DMS114 treated with DMSO at 0.1 percent for 48 hours (cell line): ENCODE data around the gene RETREG1.
"Not testable (repeated sequence)": the region's sequence is repeated elsewhere in the genome, so short reads cannot be mapped to it uniquely, and the experiment has no call there.

Source experiments
- DNase-seq: peaks from one replicate; lab custom pipeline; 2025; ENCODE audit not compliant: unreplicated experiment; lab: John Stamatoyannopoulos, UW

RETREG1 gene

DNA sequence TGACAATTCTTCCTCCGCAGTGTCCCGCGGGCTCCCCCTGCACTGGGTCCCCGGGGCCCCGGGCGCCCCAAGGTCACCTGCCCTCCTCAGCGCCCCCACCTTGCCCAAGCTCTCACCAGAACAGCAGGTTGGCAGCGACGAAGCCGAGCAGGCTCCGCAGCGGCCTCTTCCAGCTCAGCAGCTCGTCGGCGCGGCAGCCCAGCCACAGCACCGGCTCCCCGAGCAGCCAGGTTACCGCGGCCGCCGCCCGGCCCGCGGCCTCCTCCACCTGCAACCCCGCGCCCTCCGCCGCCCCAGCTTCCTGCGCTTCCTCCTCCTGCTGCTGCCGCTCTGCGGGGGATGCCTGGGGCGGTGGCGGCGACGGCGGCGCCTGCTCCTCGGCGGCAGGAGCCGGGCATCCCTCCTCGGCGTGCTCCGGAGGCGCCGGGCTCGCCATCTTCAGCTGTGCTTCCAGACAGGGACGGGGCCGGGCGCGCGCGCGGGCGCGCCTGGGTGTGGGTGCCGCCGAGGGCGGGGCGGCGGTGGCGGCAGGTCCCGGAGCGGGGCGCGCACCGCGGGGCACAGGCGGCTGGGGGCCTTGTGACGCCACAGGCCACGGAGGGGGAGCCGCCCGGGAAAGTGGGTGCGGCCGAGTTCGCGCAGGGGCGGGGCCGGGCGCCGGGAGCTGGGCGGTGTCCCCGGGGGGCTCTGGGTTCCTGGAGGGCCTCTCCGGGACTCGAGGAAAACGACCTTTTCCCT, at the start of gene RETREG1:
Gene RETREG1 (minus strand): TSS at position 462 of the 738 bp plus-strand sequence. CDS start 26 bp downstream, at position 436.
- DNase-seq, result no peak

DNA sequence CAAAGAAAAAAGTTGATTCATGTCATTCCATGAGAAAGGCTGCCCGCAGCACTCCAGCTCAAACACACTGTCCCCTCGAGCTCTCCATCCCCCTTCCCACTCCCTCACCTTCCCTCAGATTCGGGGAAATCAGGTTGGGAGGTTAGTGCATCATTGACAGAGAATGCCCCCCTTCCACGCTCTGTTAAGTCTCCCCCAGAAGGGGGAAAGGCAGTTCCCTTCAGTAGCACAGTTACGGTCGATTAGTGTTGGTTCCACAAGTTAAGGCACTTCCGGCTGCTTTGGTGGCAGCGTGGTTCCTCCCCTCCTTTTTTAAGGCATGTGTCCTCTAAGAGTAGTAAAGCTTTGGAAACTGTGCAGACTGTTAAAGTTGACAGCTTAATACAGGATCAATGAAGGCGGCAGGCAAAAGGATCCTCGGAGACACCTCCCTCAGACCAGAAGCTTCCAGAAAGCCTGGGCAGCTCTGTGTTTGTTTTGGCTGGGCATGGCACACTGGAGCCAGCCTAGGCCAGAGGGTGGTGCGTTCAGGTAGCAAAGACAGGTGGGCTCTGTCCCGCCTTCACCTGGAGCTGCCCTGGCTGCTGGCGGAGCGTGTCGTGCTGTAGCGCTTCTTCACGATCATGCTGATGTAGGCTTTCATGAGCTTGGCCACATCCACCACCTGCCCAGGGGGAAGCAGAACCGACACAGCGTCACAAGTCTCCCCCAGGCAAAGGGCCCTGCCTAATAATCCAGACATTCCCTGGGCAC, 49.5 kb upstream of the RETREG1 start:
- DNase-seq, result no peak

GRCh38 chr5:16665601-16666000, 48.8 kb upstream of the RETREG1 start:
- DNase-seq, result no peak

GRCh38 chr5:16664368-16664767, 47.6 kb upstream of the RETREG1 start:
- no peak for DNase-seq

- no peak for DNase-seq
Observed at GRCh38 chr5:16663840-16664239, 47.0 kb upstream of the RETREG1 start.

DNA sequence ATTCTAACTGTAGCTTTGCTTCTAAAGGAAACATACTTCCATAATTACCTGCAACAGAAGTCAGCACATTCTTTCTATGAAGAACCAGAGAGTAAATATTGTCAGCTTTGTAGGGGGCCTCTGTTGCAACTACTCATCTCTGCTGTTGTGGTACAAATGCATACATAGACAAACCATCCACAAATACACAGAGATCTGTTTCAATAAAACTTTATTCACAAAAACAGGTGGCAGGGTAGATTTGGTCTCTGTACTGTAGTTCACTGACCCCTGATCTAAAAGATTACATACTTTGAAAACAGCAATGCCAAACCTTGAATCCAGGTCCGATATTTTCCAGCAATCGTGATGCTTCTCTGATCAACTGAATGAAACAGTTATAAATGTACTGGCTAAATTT, 44.9 kb upstream of the RETREG1 start:
- DNase-seq, result no peak

DNA sequence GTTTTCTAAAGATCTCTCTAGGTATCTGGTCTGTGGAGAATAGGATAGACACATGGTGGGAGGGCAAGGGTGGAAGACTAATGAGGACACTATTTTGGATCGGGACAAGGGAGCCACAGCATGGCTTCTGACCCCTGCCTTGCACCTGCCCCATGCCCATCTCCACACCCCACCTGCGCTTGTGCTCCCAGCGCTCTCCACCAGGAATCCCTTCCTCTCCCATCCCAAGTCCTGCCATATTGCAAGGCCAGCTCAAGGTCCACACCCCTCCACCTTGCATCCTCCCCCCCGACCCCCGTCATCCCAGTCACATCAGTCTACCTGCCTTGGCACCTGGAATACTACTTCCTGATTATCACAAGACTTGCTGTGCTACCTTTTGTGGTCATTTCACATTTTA, 44.2 kb upstream of the RETREG1 start:
- DNase-seq, result no peak

DNA sequence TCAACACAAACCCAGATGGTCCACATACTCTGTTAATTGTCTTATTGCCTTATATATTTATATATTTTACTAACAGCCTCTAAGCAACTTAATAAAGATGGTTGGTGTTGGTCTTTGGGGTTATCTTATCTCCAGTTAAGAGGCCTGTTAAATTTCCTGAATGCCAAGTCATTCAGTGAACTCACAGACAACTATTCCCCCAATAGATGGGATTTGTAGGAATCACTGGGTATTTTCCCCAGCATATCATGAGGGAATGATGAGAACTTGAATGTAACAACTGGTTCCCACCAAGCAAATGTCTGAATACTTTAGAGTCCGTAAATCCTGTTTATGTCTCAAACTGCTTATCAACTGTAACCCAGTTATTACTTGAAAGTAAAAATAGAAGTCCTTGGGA, 42.7 kb upstream of the RETREG1 start:
- DNase-seq, result no peak

DNA sequence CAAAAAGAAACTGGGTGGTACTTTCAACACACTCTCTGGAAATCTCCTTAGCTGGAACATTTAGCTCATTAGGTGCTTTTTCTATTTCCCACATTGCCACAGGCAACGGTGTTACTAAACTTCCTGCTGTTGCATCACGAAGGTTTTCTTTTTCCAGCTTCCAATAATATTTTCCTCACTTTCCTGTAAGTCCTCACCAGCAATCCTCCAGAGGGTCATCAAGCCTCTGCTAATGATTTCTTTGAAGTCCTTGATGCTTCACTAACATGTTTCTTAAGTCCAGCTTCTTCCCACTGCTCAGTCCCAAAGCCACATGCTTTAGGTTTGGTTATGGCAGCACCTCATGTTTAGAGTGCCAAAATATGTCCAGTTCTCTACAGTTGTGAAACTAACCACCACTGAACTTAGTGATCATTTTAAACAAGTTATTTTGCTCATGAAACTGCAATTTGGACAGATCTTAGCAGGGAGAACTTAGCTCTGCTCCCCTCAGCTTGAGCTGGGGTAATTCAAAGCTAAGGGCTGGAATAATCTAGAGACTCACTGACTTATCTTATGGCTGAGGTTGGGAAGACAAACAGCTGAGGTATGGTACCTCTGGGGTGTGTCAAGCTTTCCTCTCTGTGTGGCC, 39.9 kb upstream of the RETREG1 start:
- DNase-seq, result no peak

- no peak for DNase-seq
Observed at GRCh38 chr5:16654647-16655334, 38.0 kb upstream of the RETREG1 start.

- DNase-seq, result not testable (repeated sequence)
Observed at GRCh38 chr5:16648739-16649138, 31.9 kb upstream of the RETREG1 start.

DNA sequence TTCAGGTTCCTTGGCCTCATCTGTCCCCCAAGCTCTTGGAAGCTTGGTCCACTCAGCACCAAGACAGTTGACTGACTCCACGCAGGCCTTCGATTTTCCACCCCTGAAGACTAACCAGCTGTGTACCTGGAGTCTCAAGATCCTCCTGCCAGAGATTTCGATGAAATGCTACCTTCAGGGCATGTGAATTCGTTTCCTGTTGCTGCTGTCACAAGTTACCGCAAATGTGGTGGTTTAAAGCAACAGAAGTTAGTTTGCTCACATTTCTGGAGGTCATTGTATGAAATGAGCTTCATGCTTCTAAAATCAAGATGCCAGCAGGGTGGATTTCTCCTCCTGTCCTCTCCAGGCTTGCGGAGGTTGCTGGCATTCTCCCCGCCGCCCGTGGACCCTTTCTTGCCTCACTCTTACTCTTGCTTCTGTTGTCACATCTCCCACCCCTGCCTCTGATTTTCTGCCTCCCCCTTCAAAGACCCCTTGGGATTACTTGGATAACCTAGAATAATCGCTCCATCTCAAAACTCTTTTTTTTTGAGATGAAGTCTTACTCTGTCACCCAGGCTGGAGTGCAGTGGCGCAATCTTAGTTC, 27.6 kb upstream of the RETREG1 start:
- DNase-seq, result no peak

- no peak for DNase-seq
Observed at GRCh38 chr5:16642867-16643266, 26.1 kb upstream of the RETREG1 start.

DNA sequence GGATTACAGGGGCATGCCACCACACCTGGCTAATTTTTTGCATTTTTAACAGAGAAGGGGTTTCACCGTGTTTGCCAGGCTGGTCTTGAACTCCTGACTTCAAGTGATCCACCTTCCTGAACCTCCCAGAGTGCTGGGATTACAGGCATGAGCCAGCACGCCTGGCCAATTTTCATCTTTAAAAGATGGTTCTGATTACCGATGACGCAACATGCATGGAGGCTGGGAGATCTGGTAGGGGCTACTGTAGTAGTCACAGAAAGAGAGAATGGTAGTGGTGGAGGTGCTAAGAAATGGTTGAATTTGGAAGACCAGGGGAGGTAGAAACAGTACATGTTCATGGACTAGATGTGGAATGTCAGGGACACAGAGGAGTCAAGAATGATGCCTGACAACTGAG, 22.4 kb upstream of the RETREG1 start:
- DNase-seq, result no peak

DNA sequence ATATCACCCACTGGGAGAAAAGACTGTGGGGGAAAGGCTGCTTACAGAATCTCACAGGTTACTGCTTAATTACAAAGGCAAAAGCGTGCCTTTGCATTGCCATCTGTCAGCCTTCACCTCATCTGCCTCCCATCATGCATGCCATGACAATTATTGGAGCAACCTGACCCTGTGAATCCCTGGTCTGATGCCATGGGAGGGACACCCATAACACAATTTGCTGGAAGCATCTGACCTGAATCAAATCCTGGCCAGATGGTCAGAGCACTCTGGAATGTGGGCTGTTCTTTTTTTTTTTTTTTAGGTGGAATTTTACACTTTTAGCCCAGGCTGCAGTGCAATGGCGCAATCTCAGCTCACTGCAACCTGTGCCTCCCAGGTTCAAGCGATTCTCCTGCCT, 11.6 kb upstream of the RETREG1 start:
- no peak for DNase-seq

GRCh38 chr5:16626696-16627264, 10.0 kb upstream of the RETREG1 start:
- no peak for DNase-seq

GRCh38 chr5:16625096-16625495, 8.3 kb upstream of the RETREG1 start:
- no peak for DNase-seq

DNA sequence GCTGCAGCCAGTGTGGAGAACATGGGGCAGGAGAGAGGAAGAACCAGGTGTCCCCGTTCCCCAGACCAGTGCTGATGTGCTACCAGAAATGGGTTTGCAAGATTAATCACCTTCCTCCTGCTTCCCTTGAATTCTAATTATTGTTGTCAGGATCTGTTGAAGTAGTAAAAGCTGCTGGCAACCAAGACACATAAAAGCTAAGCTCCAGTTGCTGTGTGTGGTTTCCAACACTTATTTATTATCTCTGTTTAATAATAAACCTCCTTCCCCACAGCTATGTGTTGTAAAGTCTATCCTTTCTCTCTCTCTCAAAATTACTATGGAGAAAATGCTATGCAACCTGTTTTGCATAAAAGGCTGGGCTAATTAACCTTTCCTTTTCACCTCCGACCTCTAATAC, 2.3 kb upstream of the RETREG1 start:
- no peak for DNase-seq

DNA sequence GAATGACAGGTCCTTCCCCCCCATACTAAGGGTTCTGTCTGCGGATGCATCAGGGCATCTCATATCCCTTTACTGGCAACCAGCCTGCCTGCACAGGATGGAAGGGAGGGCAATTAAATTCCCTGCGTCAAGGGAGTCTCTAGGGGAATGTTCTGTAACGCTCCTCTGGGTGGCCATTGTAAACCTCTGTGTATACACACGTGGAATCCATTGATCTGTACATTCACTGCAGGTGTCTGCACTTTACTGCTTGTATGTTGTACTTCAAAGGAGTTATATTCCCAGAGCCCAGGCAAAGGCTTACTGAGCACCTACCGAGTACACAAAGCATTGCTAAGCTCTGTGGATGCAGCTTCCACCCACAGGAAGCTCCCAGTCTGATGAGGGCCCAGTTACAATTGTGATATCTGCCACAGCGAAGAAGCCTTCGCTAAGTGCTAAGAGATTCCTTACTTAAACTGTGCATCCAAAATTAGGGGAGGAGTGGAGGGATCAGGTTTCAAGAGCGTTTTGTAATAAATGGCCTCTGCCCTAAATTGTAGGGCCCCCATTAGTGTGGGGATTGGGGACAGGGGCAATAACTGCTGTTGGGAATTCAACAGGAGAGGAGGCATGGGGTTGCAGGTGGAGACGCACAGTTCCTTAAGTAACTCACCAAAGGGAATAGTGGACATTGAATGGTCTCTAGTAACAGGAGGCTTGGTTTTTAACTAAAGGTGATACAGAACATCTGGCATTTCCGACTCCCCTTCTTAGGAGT, 1.5 kb upstream of the RETREG1 start:
- DNase-seq, result no peak
